H9 (cell line): ENCODE results near the gene NSF. TPM values are rescaled to one million over a fixed set of nuclear protein-coding genes. Genes with fewer than 3 reads are reported as not detected.

Experiments
- DNase-seq: peaks from one replicate; pipeline ENCODE4 v3.0.0-alpha.2; 2017
- H2AFZ ChIP-seq: one replicate; pipeline ENCODE4 v1.6.1; 2013; ENCODE audit warnings: mild to moderate bottlenecking, low read length, control low read depth, moderate library complexity
- H2AK5ac ChIP-seq: 2 replicates; pipeline ENCODE4 v1.6.1; 2013; ENCODE audit warnings: low read length, control low read depth, mixed read lengths; ENCODE audit not compliant: insufficient read length
- H2BK120ac ChIP-seq: one replicate; pipeline ENCODE4 v1.6.1; 2013; ENCODE audit warnings: low read depth, mild to moderate bottlenecking, low read length, control low read depth, inconsistent platforms; ENCODE audit not compliant: poor library complexity, severe bottlenecking
- H2BK12ac ChIP-seq: 2 replicates; pipeline ENCODE4 v1.6.1; 2013; ENCODE audit warnings: low read length, control low read depth, mixed read lengths, low read depth; ENCODE audit not compliant: insufficient read length
- H2BK15ac ChIP-seq: 2 replicates; pipeline ENCODE4 v1.6.1; 2013; ENCODE audit warnings: low read depth, low read length, control low read depth
- H2BK20ac ChIP-seq: one replicate; pipeline ENCODE4 v1.6.1; 2013; ENCODE audit warnings: low read depth, mild to moderate bottlenecking, low read length, control low read depth, inconsistent platforms; ENCODE audit not compliant: poor library complexity, severe bottlenecking
- H2BK5ac ChIP-seq: 2 replicates; pipeline ENCODE4 v1.6.1; 2013; ENCODE audit warnings: low read length, control low read depth, mixed read lengths; ENCODE audit not compliant: insufficient read length
- H3K14ac ChIP-seq: 2 replicates; pipeline ENCODE4 v1.6.1; 2013; ENCODE audit warnings: low read length, control low read depth; ENCODE audit not compliant: insufficient read depth
- H3K18ac ChIP-seq: 2 replicates; pipeline ENCODE4 v1.6.1; 2013; ENCODE audit warnings: low read depth, mild to moderate bottlenecking, mixed read lengths, low read length, control low read depth; ENCODE audit not compliant: insufficient read length
- H3K23ac ChIP-seq: 2 replicates; pipeline ENCODE4 v1.6.1; 2013; ENCODE audit warnings: low read length, control low read depth, mixed read lengths, low read depth; ENCODE audit not compliant: insufficient read length
- H3K23me2 ChIP-seq: 2 replicates; pipeline ENCODE4 v1.6.1; 2013; ENCODE audit warnings: low read depth, mild to moderate bottlenecking, mixed read lengths, low read length, control low read depth; ENCODE audit not compliant: insufficient read length, poor library complexity, severe bottlenecking
- H3K27ac ChIP-seq: 2 replicates; pipeline ENCODE4 v1.5.1; 2013; ENCODE audit warnings: low read length, control low read depth, mixed read lengths, low read depth; ENCODE audit not compliant: insufficient read length
- H3K27me3 ChIP-seq: 2 replicates; pipeline ENCODE4 v1.6.1; 2013; ENCODE audit warnings: low read length, control low read depth, inconsistent platforms; ENCODE audit not compliant: insufficient read depth
- H3K4ac ChIP-seq: 2 replicates; pipeline ENCODE4 v1.6.1; 2013; ENCODE audit warnings: low read depth, mild to moderate bottlenecking, control low read depth, inconsistent platforms, low read length, moderate library complexity
- H3K4me1 ChIP-seq: 2 replicates; pipeline ENCODE4 v1.6.1; 2013; ENCODE audit warnings: low read length, control low read depth, inconsistent platforms; ENCODE audit not compliant: insufficient read depth
- H3K4me2 ChIP-seq: 2 replicates; pipeline ENCODE4 v1.6.1; 2013; ENCODE audit warnings: low read length, control low read depth, mixed read lengths; ENCODE audit not compliant: insufficient read length, insufficient read depth
- H3K56ac ChIP-seq: 2 replicates; pipeline ENCODE4 v1.6.1; 2013; ENCODE audit warnings: low read depth, mild to moderate bottlenecking, mixed read lengths, low read length, control low read depth; ENCODE audit not compliant: insufficient read length
- H3K79me1 ChIP-seq: 2 replicates; pipeline ENCODE4 v1.6.1; 2013; ENCODE audit warnings: low read depth, mild to moderate bottlenecking, moderate library complexity, low read length, control low read depth, inconsistent platforms; ENCODE audit not compliant: insufficient read depth, poor library complexity, severe bottlenecking
- H3K79me2 ChIP-seq: 2 replicates; pipeline ENCODE4 v1.6.1; 2013; ENCODE audit warnings: low read length, control low read depth, inconsistent platforms; ENCODE audit not compliant: insufficient read depth
- H3K9ac ChIP-seq: 2 replicates; pipeline ENCODE4 v1.6.1; 2013; ENCODE audit warnings: low read length, control low read depth, mixed read lengths; ENCODE audit not compliant: insufficient read length; ENCODE audit errors: extremely low read depth
- H3K9me3 ChIP-seq: one replicate; pipeline ENCODE4 v1.6.1; 2013; ENCODE audit warnings: low read depth, low read length, inconsistent platforms; ENCODE audit not compliant: control insufficient read depth
- H3T11ph ChIP-seq: one replicate; pipeline ENCODE4 v1.6.1; 2013; ENCODE audit warnings: mild to moderate bottlenecking, low read length, control low read depth, inconsistent platforms
- H4K20me1 ChIP-seq: one replicate; pipeline ENCODE4 v1.6.1; 2013; ENCODE audit not compliant: control insufficient read depth, insufficient read length, insufficient read depth
- H4K5ac ChIP-seq: 2 replicates; pipeline ENCODE4 v1.6.1; 2013; ENCODE audit warnings: low read depth, mild to moderate bottlenecking, mixed read lengths, low read length, control low read depth; ENCODE audit not compliant: insufficient read length
- H4K8ac ChIP-seq: replicated peaks from 2 replicates; pipeline ENCODE4 v1.6.1; 2013; ENCODE audit warnings: low read length, control low read depth, mixed read lengths, low read depth; ENCODE audit not compliant: insufficient read length
- H4K91ac ChIP-seq: 2 replicates; pipeline ENCODE4 v1.6.1; 2013; ENCODE audit warnings: low read depth, mild to moderate bottlenecking, moderate library complexity, mixed read lengths, low read length, control low read depth; ENCODE audit not compliant: insufficient read length
- H3K27ac Mint-ChIP-seq, 3 experiments: 2 replicates in 2 of 3; 3 replicates in 1 of 3; pipeline ENCODE4 v1.8.0; 2020 to 2021; ENCODE audit warnings: mixed read lengths in 3 of 3, mild to moderate bottlenecking in 1 of 3, moderate library complexity in 1 of 3
- H3K27me3 Mint-ChIP-seq: 2 replicates; pipeline ENCODE4 v1.8.0; 2021; ENCODE audit warnings: low read depth, mild to moderate bottlenecking, moderate library complexity, mixed read lengths
- H3K36me3 Mint-ChIP-seq, 3 experiments: 2 replicates in 2 of 3; 3 replicates in 1 of 3; pipeline ENCODE4 v1.8.0; 2020 to 2021; ENCODE audit warnings: low read depth in 3 of 3, mixed read lengths in 3 of 3; ENCODE audit not compliant: insufficient read depth in 1 of 3
- H3K4me1 Mint-ChIP-seq, 2 experiments: 2 replicates each; pipeline ENCODE4 v1.8.0; 2020; ENCODE audit warnings: mixed read lengths in 2 of 2
- H3K4me3 Mint-ChIP-seq, 2 experiments: 2 replicates in 1 of 2; 3 replicates in 1 of 2; pipeline ENCODE4 v1.8.0; 2020 to 2021; ENCODE audit warnings: mild to moderate bottlenecking in 2 of 2, mixed read lengths in 2 of 2, moderate library complexity in 1 of 2
- H3K9me3 Mint-ChIP-seq, 2 experiments: 2 replicates in 1 of 2; 3 replicates in 1 of 2; pipeline ENCODE4 v1.8.0; 2020; ENCODE audit warnings: mild to moderate bottlenecking in 2 of 2, mixed read lengths in 2 of 2, moderate library complexity in 1 of 2
- CTCF ChIP-seq: fragments of 200-600 bp; sonication (generic); conservative IDR thresholded peaks from 3 replicates; pipeline ENCODE4 v1.8.0; 2021; ENCODE audit warnings: antibody characterized with exemption, mild to moderate bottlenecking
- WGBS: extraction: QIAGEN DNeasy Blood & Tissue Kit; methylation state at CpG from one replicate; pipeline ENCODE4 v1.1.7; 2013; ENCODE audit warnings: missing lambda C conversion rate, low lambda C conversion rate, mixed read lengths; ENCODE audit not compliant: insufficient read length; ENCODE audit errors: extremely low coverage; 5-methylcytosine and 5-hydroxymethylcytosine counted together
- total RNA-seq: library from RNA; stranded (reverse); gene quantifications from 2 replicates; pipeline ENCODE4 v1.2.1, GENCODE V29; 2021

NSF gene
- total RNA-seq, 1 experiment from 2014 or later: 36.4 TPM

- no peak overlapping the region for H4K91ac ChIP-seq
- no peaks in the 10 kb centered on the region for H3K79me2 ChIP-seq
- H3K4me1 Mint-ChIP-seq: no peaks in the 10 kb centered on the region
- H3K23ac ChIP-seq: no peak overlapping the region
- no peak overlapping the region for H2BK5ac ChIP-seq
- H2BK20ac ChIP-seq: no peak overlapping the region
- H3K27me3 ChIP-seq: no peaks in the 10 kb centered on the region
- H4K20me1 ChIP-seq: no peaks in the 10 kb centered on the region
- no peaks in the 10 kb centered on the region for H3K23me2 ChIP-seq
- no peaks in the 10 kb centered on the region for H3K9me3 ChIP-seq
- H3T11ph ChIP-seq: no peak overlapping the region
- no peak for TF ChIP-seq CTCF
- H3K4me3 Mint-ChIP-seq: no peak overlapping the region
- H3K36me3 Mint-ChIP-seq: peaks cover 0 to 6% (median 2%) of the 10 kb centered on the region in 3 experiments; a peak in 3 of 7 replicates
- H3K4me1 ChIP-seq: no peaks in the 10 kb centered on the region
- H3K18ac ChIP-seq: no peak overlapping the region
- H3K9me3 Mint-ChIP-seq: no peaks in the 10 kb centered on the region
- H3K56ac ChIP-seq: no peak overlapping the region
- no peak overlapping the region for H2BK120ac ChIP-seq
- no peak overlapping the region for H3K14ac ChIP-seq
- no CpG with 5 or more reads among the region's 5 CpGs for WGBS
- DNase-seq: no peak
- no peak overlapping the region for H2AK5ac ChIP-seq
- no peaks in the 10 kb centered on the region for H3K79me1 ChIP-seq
- no peak overlapping the region for H3K9ac ChIP-seq
- no peak overlapping the region for H3K4ac ChIP-seq
- no peak overlapping the region for H2BK12ac ChIP-seq
- H4K5ac ChIP-seq: no peak overlapping the region
- H3K27me3 Mint-ChIP-seq: no peaks in the 10 kb centered on the region
- no peak overlapping the region for H3K27ac ChIP-seq
- no peak overlapping the region; a peak in 1 of 7 replicates for H3K27ac Mint-ChIP-seq
- H4K8ac ChIP-seq: no peak overlapping the region
- no peak overlapping the region for H2AFZ ChIP-seq
- H3K4me2 ChIP-seq: no peak overlapping the region
- H2BK15ac ChIP-seq: no peak overlapping the region
Measured at GRCh38 chr17:46720408-46720807, 129.9 kb downstream of the NSF start.
